ENCODE results near the gene ARRDC1. TPM values are rescaled to one million over a fixed set of nuclear protein-coding genes. Genes with fewer than 3 reads are reported as not detected.
A peak's percentile ranks its signal among the peaks of the same experiment; 100 is the strongest.

The ARRDC1 gene
- total RNA-seq, 1 experiment from 2014 or later: 86.4 TPM

- DNase-seq: no peak
- Mint-ChIP-seq H3K4me1 (ENCODE audit: low read depth, unreplicated experiment) (peaks cover 34% of the 10 kb centered on the region), H3K36me3 (ENCODE audit: insufficient read depth, unreplicated experiment) (peaks cover 57% of the 10 kb centered on the region), H3K27ac (ENCODE audit: unreplicated experiment) (peak overlapping the region; percentile 95), H3K4me3 (ENCODE audit: low read depth, unreplicated experiment) (peak overlapping the region; percentile 63), H3K27me3 (ENCODE audit: unreplicated experiment) (no peaks in the 10 kb centered on the region), H3K9me3 (ENCODE audit: low read depth, unreplicated experiment) (no peaks in the 10 kb centered on the region)
- CTCF ChIA-PET: no interaction called here
- intact Hi-C loops (cut with micrococcal nuclease; ENCODE audit: unreplicated experiment): no loop called here
- BruUV-seq (replicated peaks): TSS peak; percentile 13
- no peak for TF ChIP-seq CTCF (IDR thresholded peaks at IDR 0.05; ENCODE audit: unreplicated experiment)
These were observed 7.3 kb downstream of the ARRDC1 start for GRCh38 chr9:137612741-137613142.

- BruUV-seq (replicated peaks): no TSS peak
- Mint-ChIP-seq H3K36me3 (ENCODE audit: insufficient read depth, unreplicated experiment) (peaks cover 62% of the 10 kb centered on the region), H3K4me3 (ENCODE audit: low read depth, unreplicated experiment) (peak overlapping the region; percentile 49), H3K9me3 (ENCODE audit: low read depth, unreplicated experiment) (no peaks in the 10 kb centered on the region), H3K27me3 (ENCODE audit: unreplicated experiment) (no peaks in the 10 kb centered on the region), H3K4me1 (ENCODE audit: low read depth, unreplicated experiment) (peaks cover 35% of the 10 kb centered on the region), H3K27ac (ENCODE audit: unreplicated experiment) (peak overlapping the region; percentile 95)
- CTCF ChIA-PET: no interaction called here
- TF ChIP-seq CTCF (IDR thresholded peaks at IDR 0.05; ENCODE audit: unreplicated experiment): no peak
- intact Hi-C loops (cut with micrococcal nuclease; ENCODE audit: unreplicated experiment): no loop called here
- no peak for DNase-seq
These were observed 7.8 kb downstream of the ARRDC1 start for GRCh38 chr9:137613259-137613658.

GRCh38 chr9:137613738-137614523, 8.4 kb downstream of the ARRDC1 start:
- peaks cover 68% of the 10 kb centered on the region for H3K36me3 Mint-ChIP-seq (ENCODE audit: insufficient read depth, unreplicated experiment)
- peak overlapping the region; percentile 49 for H3K4me3 Mint-ChIP-seq (ENCODE audit: low read depth, unreplicated experiment)
- no peaks in the 10 kb centered on the region for H3K9me3 Mint-ChIP-seq (ENCODE audit: low read depth, unreplicated experiment)
- H3K27me3 Mint-ChIP-seq (ENCODE audit: unreplicated experiment): no peaks in the 10 kb centered on the region
- TF ChIP-seq CTCF (IDR thresholded peaks at IDR 0.05; ENCODE audit: unreplicated experiment): no peak
- intact Hi-C loops (cut with micrococcal nuclease; ENCODE audit: unreplicated experiment): no loop called here
- H3K27ac Mint-ChIP-seq (ENCODE audit: unreplicated experiment): peak overlapping the region; percentile 95
- H3K4me1 Mint-ChIP-seq (ENCODE audit: low read depth, unreplicated experiment): peaks cover 35% of the 10 kb centered on the region
- no peak for DNase-seq
- CTCF ChIA-PET: no interaction called here
- BruUV-seq (replicated peaks): no TSS peak

GRCh38 chr9:137614631-137615386, 9.3 kb downstream of the ARRDC1 start:
- no peak overlapping the region for H3K4me3 Mint-ChIP-seq (ENCODE audit: low read depth, unreplicated experiment)
- no peak for TF ChIP-seq CTCF (IDR thresholded peaks at IDR 0.05; ENCODE audit: unreplicated experiment)
- H3K36me3 Mint-ChIP-seq (ENCODE audit: insufficient read depth, unreplicated experiment): peaks cover 75% of the 10 kb centered on the region
- DNase-seq: no peak
- CTCF ChIA-PET: no interaction called here
- peak overlapping the region; percentile 86 for H3K27ac Mint-ChIP-seq (ENCODE audit: unreplicated experiment)
- H3K27me3 Mint-ChIP-seq (ENCODE audit: unreplicated experiment): no peaks in the 10 kb centered on the region
- H3K9me3 Mint-ChIP-seq (ENCODE audit: low read depth, unreplicated experiment): no peaks in the 10 kb centered on the region
- intact Hi-C loops (cut with micrococcal nuclease; ENCODE audit: unreplicated experiment): no loop called here
- BruUV-seq (replicated peaks): no TSS peak
- peaks cover 39% of the 10 kb centered on the region for H3K4me1 Mint-ChIP-seq (ENCODE audit: low read depth, unreplicated experiment)

All from Calu3 (cell line).